Astrocyte (in vitro differentiated cells and primary cell): ENCODE measurements around the gene ZFAND6. TPM values are rescaled to one million over a fixed set of nuclear protein-coding genes. Genes with fewer than 3 reads are reported as not detected.
"Not testable (repeated sequence)": the region's sequence is repeated elsewhere in the genome, so short reads cannot be mapped to it uniquely, and the experiment has no call there.

ENCODE experiments used
- DNase-seq: peaks from one replicate; pipeline ENCODE4 v3.0.0-alpha.2; 2010; ENCODE audit warnings: low read depth
- FAIRE-seq: peaks from 2 replicates; lab custom pipeline; 2011; peaks lifted over from hg19 to GRCh38; lab: Jason Lieb, UNC
- H2AFZ ChIP-seq: 2 replicates; pipeline ENCODE4 v1.6.0; 2012; ENCODE audit warnings: low read depth, low read length, inconsistent platforms
- H3K27ac ChIP-seq: 2 replicates; pipeline ENCODE4 v1.5.1; 2011; ENCODE audit warnings: low read depth, low read length, inconsistent platforms
- H3K27me3 ChIP-seq: 2 replicates; pipeline ENCODE4 v1.6.0; 2011; ENCODE audit warnings: low read length, inconsistent platforms; ENCODE audit not compliant: insufficient read depth
- H3K36me3 ChIP-seq: 2 replicates; pipeline ENCODE4 v1.5.1; 2011; ENCODE audit warnings: low read length, inconsistent platforms; ENCODE audit not compliant: insufficient read depth
- H3K4me1 ChIP-seq: 2 replicates; pipeline ENCODE4 v1.5.1; 2011; ENCODE audit warnings: low read length, inconsistent platforms; ENCODE audit not compliant: insufficient read depth
- H3K4me2 ChIP-seq: 2 replicates; pipeline ENCODE4 v1.6.0; 2012; ENCODE audit warnings: low read length, inconsistent platforms
- H3K4me3 ChIP-seq: 2 replicates; pipeline ENCODE4 v1.5.1; 2011; ENCODE audit warnings: low read depth, mild to moderate bottlenecking, low read length, inconsistent platforms; ENCODE audit not compliant: insufficient read depth
- H3K79me2 ChIP-seq: 2 replicates; pipeline ENCODE4 v1.6.0; 2012; ENCODE audit warnings: mild to moderate bottlenecking, low read length, inconsistent platforms; ENCODE audit not compliant: insufficient read depth
- H3K9ac ChIP-seq: 2 replicates; pipeline ENCODE4 v1.6.0; 2012; ENCODE audit warnings: mild to moderate bottlenecking, low read length, inconsistent platforms
- H3K9me3 ChIP-seq: 2 replicates; pipeline ENCODE4 v1.5.1; 2012; ENCODE audit warnings: low read depth, mild to moderate bottlenecking, low read length, inconsistent platforms; ENCODE audit not compliant: insufficient read depth
- H4K20me1 ChIP-seq: 2 replicates; pipeline ENCODE4 v1.6.0; 2012; ENCODE audit warnings: low read length, inconsistent platforms; ENCODE audit not compliant: insufficient read depth
- H3K27ac Mint-ChIP-seq: one replicate; pipeline ENCODE4 v1.8.0; 2021; ENCODE audit warnings: mild to moderate bottlenecking, mixed read lengths; ENCODE audit not compliant: unreplicated experiment
- H3K27me3 Mint-ChIP-seq: one replicate; pipeline ENCODE4 v1.8.0; 2021; ENCODE audit warnings: low read depth, mixed read lengths; ENCODE audit not compliant: unreplicated experiment
- H3K36me3 Mint-ChIP-seq: one replicate; pipeline ENCODE4 v1.8.0; 2021; ENCODE audit warnings: low read depth, mixed read lengths; ENCODE audit not compliant: unreplicated experiment
- H3K4me1 Mint-ChIP-seq: one replicate; pipeline ENCODE4 v1.8.0; 2021; ENCODE audit warnings: low read depth, mixed read lengths; ENCODE audit not compliant: unreplicated experiment
- H3K4me3 Mint-ChIP-seq: one replicate; pipeline ENCODE4 v1.8.0; 2021; ENCODE audit warnings: mild to moderate bottlenecking, moderate library complexity, mixed read lengths; ENCODE audit not compliant: unreplicated experiment
- H3K9me3 Mint-ChIP-seq: one replicate; pipeline ENCODE4 v1.8.0; 2021; ENCODE audit warnings: mild to moderate bottlenecking, mixed read lengths; ENCODE audit not compliant: unreplicated experiment
- EZH2 ChIP-seq: IDR thresholded peaks from 2 replicates; pipeline ENCODE4 v1.6.1; 2012; ENCODE audit warnings: mild to moderate bottlenecking, low read length, inconsistent platforms; ENCODE audit not compliant: insufficient read depth
- total RNA-seq: library from RNA; stranded (reverse); gene quantifications from 2 replicates; pipeline ENCODE4 v1.2.1, GENCODE V29; 2021
- TF ChIP-seq, protein P1 (sequence below): IDR thresholded peaks from 2 replicates; pipeline ENCODE4 v1.5.1; 2011; ENCODE audit warnings: low read depth, mild to moderate bottlenecking, inconsistent platforms, low read length, moderate library complexity; ENCODE audit not compliant: insufficient read depth

The ZFAND6 gene
- total RNA-seq, 1 donor from 2014 or later: 70.0 TPM

DNA sequence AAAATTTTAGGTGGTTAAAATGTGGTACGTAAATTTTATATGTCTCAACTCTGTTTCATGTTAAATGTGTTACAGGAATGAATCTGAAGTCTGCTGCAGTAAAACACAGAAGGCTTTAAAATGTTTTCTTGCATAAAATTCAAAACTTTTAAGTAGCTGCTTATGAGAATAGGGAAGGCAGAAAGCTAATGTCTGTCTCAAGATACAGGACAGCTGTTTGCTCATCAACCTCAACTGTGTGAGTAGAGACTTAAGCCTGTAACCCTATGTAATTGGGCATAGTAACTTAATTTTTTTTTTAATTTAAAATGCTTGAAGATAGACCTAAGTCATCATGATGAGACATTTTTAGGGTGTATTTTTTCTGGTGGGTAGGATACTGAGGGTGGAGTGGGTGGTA is 38.9 kb downstream of the ZFAND6 start:
- no peak overlapping the region for H2AFZ ChIP-seq
- H3K4me3 Mint-ChIP-seq: no peak overlapping the region
- H3K9me3 ChIP-seq: no peaks in the 10 kb centered on the region
- H3K79me2 ChIP-seq: peaks cover 83% of the 10 kb centered on the region
- no peaks in the 10 kb centered on the region for H3K27me3 Mint-ChIP-seq
- H3K27ac Mint-ChIP-seq: no peak overlapping the region
- H3K36me3 Mint-ChIP-seq: no peaks in the 10 kb centered on the region
- H3K27me3 ChIP-seq: no peaks in the 10 kb centered on the region
- H3K4me1 ChIP-seq: no peaks in the 10 kb centered on the region
- no peak overlapping the region for H3K27ac ChIP-seq
- no peak for FAIRE-seq
- no peak for DNase-seq
- H3K4me2 ChIP-seq: no peak overlapping the region
- peaks cover 72% of the 10 kb centered on the region for H4K20me1 ChIP-seq
- no peaks in the 10 kb centered on the region for H3K36me3 ChIP-seq
- no peak overlapping the region for H3K9ac ChIP-seq
- TF ChIP-seq, protein P1, sequence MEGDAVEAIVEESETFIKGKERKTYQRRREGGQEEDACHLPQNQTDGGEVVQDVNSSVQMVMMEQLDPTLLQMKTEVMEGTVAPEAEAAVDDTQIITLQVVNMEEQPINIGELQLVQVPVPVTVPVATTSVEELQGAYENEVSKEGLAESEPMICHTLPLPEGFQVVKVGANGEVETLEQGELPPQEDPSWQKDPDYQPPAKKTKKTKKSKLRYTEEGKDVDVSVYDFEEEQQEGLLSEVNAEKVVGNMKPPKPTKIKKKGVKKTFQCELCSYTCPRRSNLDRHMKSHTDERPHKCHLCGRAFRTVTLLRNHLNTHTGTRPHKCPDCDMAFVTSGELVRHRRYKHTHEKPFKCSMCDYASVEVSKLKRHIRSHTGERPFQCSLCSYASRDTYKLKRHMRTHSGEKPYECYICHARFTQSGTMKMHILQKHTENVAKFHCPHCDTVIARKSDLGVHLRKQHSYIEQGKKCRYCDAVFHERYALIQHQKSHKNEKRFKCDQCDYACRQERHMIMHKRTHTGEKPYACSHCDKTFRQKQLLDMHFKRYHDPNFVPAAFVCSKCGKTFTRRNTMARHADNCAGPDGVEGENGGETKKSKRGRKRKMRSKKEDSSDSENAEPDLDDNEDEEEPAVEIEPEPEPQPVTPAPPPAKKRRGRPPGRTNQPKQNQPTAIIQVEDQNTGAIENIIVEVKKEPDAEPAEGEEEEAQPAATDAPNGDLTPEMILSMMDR: no peak
- TF ChIP-seq EZH2: no peak
- H3K9me3 Mint-ChIP-seq: no peaks in the 10 kb centered on the region
- H3K4me1 Mint-ChIP-seq: peaks cover 10% of the 10 kb centered on the region
- H3K4me3 ChIP-seq: no peak overlapping the region

DNA sequence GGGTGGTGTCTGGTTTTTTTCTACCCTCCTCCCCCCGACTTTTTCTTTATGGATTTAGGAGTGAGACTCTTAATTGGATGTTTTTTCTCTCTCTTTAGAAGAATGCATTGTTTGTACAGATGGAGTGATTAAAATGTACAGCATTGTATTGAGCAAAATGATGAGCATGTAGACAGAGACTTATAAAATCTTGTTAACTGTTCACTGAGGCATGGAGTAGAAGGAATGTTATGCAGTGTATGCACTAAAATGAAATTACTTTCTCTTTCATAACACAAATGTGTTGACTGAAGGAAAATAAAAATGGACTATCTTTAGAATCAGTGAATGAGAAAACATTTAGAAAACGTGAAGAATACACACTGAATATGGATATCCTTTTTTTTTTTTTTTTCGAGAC is 39.8 kb downstream of the ZFAND6 start:
- no peaks in the 10 kb centered on the region for H3K36me3 ChIP-seq
- no peaks in the 10 kb centered on the region for H3K36me3 Mint-ChIP-seq
- H3K4me1 ChIP-seq: no peaks in the 10 kb centered on the region
- H3K9me3 Mint-ChIP-seq: no peaks in the 10 kb centered on the region
- H3K27me3 ChIP-seq: no peaks in the 10 kb centered on the region
- no peaks in the 10 kb centered on the region for H3K9me3 ChIP-seq
- no peaks in the 10 kb centered on the region for H3K27me3 Mint-ChIP-seq
- no peak for TF ChIP-seq EZH2
- TF ChIP-seq, protein P1: no peak
- no peak overlapping the region for H3K4me3 Mint-ChIP-seq
- peaks cover 73% of the 10 kb centered on the region for H4K20me1 ChIP-seq
- no peak for DNase-seq
- no peak overlapping the region for H3K4me2 ChIP-seq
- peaks cover 78% of the 10 kb centered on the region for H3K79me2 ChIP-seq
- H3K4me1 Mint-ChIP-seq: peaks cover 6% of the 10 kb centered on the region
- H2AFZ ChIP-seq: no peak overlapping the region
- H3K27ac Mint-ChIP-seq: no peak overlapping the region
- no peak overlapping the region for H3K4me3 ChIP-seq
- no peak for FAIRE-seq
- H3K27ac ChIP-seq: no peak overlapping the region
- no peak overlapping the region for H3K9ac ChIP-seq

DNA sequence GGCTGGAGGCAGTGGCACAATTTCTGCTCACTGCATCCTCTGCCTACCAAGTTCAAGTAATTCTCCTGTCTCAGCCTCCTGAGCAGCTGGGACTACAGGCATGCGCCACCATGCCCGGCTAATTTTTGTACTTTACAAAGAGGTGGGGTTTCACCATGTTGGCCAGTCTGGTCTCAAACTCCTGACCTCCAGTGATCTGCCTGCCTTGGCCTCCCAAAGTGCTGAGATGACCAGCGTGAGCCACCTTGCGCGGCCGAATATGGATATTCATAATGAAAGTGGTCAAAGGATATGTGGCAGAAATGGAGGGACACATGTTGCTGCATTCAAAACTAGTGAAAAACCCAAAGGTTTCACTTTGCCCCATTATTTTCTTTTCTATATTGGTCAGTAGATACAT is 40.2 kb downstream of the ZFAND6 start:
- H3K4me3 ChIP-seq, H3K27me3 ChIP-seq, FAIRE-seq, H3K36me3 ChIP-seq, H3K9ac ChIP-seq, H3K4me2 ChIP-seq, H3K4me3 Mint-ChIP-seq, H3K27ac Mint-ChIP-seq, H3K36me3 Mint-ChIP-seq, H3K4me1 ChIP-seq, DNase-seq, H3K27ac ChIP-seq, H3K4me1 Mint-ChIP-seq, H3K9me3 ChIP-seq, H3K9me3 Mint-ChIP-seq, H2AFZ ChIP-seq, H3K27me3 Mint-ChIP-seq: not testable (repeated sequence)
- Histone ChIP-seq H4K20me1 (peaks cover 74% of the 10 kb centered on the region), H3K79me2 (peaks cover 78% of the 10 kb centered on the region)
